OCI-LY7 (cell line): ENCODE measurements around the gene NTSR1. TPM values are rescaled to one million over a fixed set of nuclear protein-coding genes. Genes with fewer than 3 reads are reported as not detected.

ENCODE experiments used
- BruUV-seq: library from RNA; stranded (reverse); fragments of 400-500 nt; replicated peaks from 2 replicates; lab custom pipeline; 2021; lab: Mats Ljungman, UMichigan
- CTCF ChIA-PET: fragments of 300-600 bp; sonication (Branson Sonifier 250); formaldehyde crosslinking; loops from one replicate; lab custom pipeline; 2022; ENCODE audit warnings: antibody characterized with exemption; ENCODE audit not compliant: unreplicated experiment; lab: Charles Lee
- POLR2A ChIA-PET: fragments of 300-600 bp; sonication (Branson Sonifier 250); formaldehyde crosslinking; loops from one replicate; lab custom pipeline; 2022; ENCODE audit warnings: antibody characterized with exemption; lab: Charles Lee
- DNase-seq: peaks from one replicate; pipeline ENCODE4 v3.0.0-alpha.2; 2015; ENCODE audit warnings: low spot score
- H2AFZ ChIP-seq: fragments of 200-600 bp; sonication (generic), shearing (Covaris generic); 2 replicates; pipeline ENCODE4 v1.6.1; 2014; ENCODE audit warnings: mild to moderate bottlenecking, antibody characterized with exemption, low read length, moderate library complexity
- H3K27ac ChIP-seq: fragments of 200-600 bp; sonication (generic); 2 replicates; pipeline ENCODE4 v1.5.1; 2014; ENCODE audit warnings: mixed run types, low read depth, mild to moderate bottlenecking, moderate library complexity, low read length, inconsistent platforms; ENCODE audit not compliant: poor library complexity, severe bottlenecking
- H3K36me3 ChIP-seq: fragments of 200-600 bp; sonication (generic); 2 replicates; pipeline ENCODE4 v1.6.1; 2014; ENCODE audit warnings: mild to moderate bottlenecking, antibody characterized with exemption, low read length, moderate library complexity, mixed read lengths; ENCODE audit not compliant: insufficient read depth
- H3K4me1 ChIP-seq: fragments of 200-600 bp; sonication (generic); 2 replicates; pipeline ENCODE4 v1.5.1; 2014; ENCODE audit warnings: mild to moderate bottlenecking, low read length; ENCODE audit not compliant: insufficient read depth, poor library complexity, severe bottlenecking
- H3K4me2 ChIP-seq: fragments of 200-600 bp; sonication (generic); 2 replicates; pipeline ENCODE4 v1.6.1; 2014; ENCODE audit warnings: mild to moderate bottlenecking, low read length
- H3K4me3 ChIP-seq: fragments of 200-600 bp; sonication (generic); 2 replicates; pipeline ENCODE4 v1.5.1; 2014; ENCODE audit warnings: mild to moderate bottlenecking, low read depth, low read length; ENCODE audit not compliant: poor library complexity, severe bottlenecking
- H3K79me2 ChIP-seq: fragments of 200-600 bp; sonication (generic); 2 replicates; pipeline ENCODE4 v1.6.1; 2016; ENCODE audit warnings: low read depth, mild to moderate bottlenecking, low read length, moderate library complexity, mixed read lengths; ENCODE audit not compliant: insufficient read depth
- H3K9me2 ChIP-seq: fragments of 200-600 bp; sonication (generic); 2 replicates; pipeline ENCODE4 v1.6.1; 2016; ENCODE audit warnings: mild to moderate bottlenecking, low read length, mixed read lengths; ENCODE audit not compliant: insufficient read depth
- H3K9me3 ChIP-seq: fragments of 200-600 bp; sonication (generic); 2 replicates; pipeline ENCODE4 v1.6.1; 2014; ENCODE audit warnings: mild to moderate bottlenecking, mixed run types, low read length, mixed read lengths
- H4K20me1 ChIP-seq: fragments of 200-600 bp; sonication (generic); 2 replicates; pipeline ENCODE4 v1.6.1; 2014; ENCODE audit warnings: mild to moderate bottlenecking, antibody characterized with exemption, low read length, moderate library complexity, mixed read lengths; ENCODE audit not compliant: insufficient read depth
- CTCF ChIP-seq: fragments of 200-600 bp; sonication (generic); conservative IDR thresholded peaks from 2 replicates; pipeline ENCODE4 v1.5.1; 2014; ENCODE audit warnings: mild to moderate bottlenecking, antibody characterized with exemption, low read length, moderate library complexity, mixed read lengths
- EZH2phosphoT487 ChIP-seq: fragments of 200-600 bp; sonication (generic); IDR thresholded peaks from 2 replicates; pipeline ENCODE4 v1.6.1; 2018; ENCODE audit warnings: low read depth, borderline replicate concordance, mild to moderate bottlenecking, mixed run types, antibody characterized with exemption, low read length, moderate library complexity, mixed read lengths
- intact Hi-C: fragments of 100-400 bp; cut with micrococcal nuclease; formaldehyde crosslinking; loops from one replicate; pipeline ENCODE4 v1.10.0; 2022; ENCODE audit not compliant: unreplicated experiment
- total RNA-seq, 2 experiments: library from RNA; depleted of rRNA in 1 of 2; stranded (reverse); fragments of >200 nt in 1 of 2; shearing (Covaris generic) in 1 of 2; gene quantifications; 2 replicates each; pipeline ENCODE4 v1.2.3, GENCODE V29; 2014 to 2022

NTSR1 gene
- total RNA-seq, 2 experiments from 2014 or later, result not detected

- Histone ChIP-seq H3K4me3 (peak overlapping the region; percentile 95), H3K9me3 (no peaks in the 10 kb centered on the region), H4K20me1 (no peaks in the 10 kb centered on the region), H3K27ac (peak overlapping the region; percentile 60), H3K79me2 (peaks cover 24% of the 10 kb centered on the region), H3K36me3 (peaks cover 55% of the 10 kb centered on the region), H3K4me1 (peaks cover 35% of the 10 kb centered on the region), H3K9me2 (no peaks in the 10 kb centered on the region), H3K4me2 (peak overlapping the region; percentile 94), H2AFZ (peak overlapping the region; percentile 81)
- no TSS peak for BruUV-seq
- TF ChIP-seq CTCF, result 0 out of 2 replicates have a peak, but pooled peaks have one; percentile 22
- no peak for TF ChIP-seq EZH2phosphoT487
- DNase-seq, result peak; percentile 61
- POLR2A ChIA-PET, result no interaction called here
- CTCF ChIA-PET, result no interaction called here
- intact Hi-C loops, result no loop called here
Observed at GRCh38 chr20:62804021-62804626, 95.5 kb downstream of the NTSR1 start.

GRCh38 chr20:62804627-62805154 is 96.1 kb downstream of the NTSR1 start, which contains the start of gene OGFR:
TSS of gene OGFR (plus strand) at chr20:62804835. CDS start at chr20:62804860, 25 bp downstream.
- ChIA-PET CTCF (no interaction called here), POLR2A (no interaction called here)
- Histone ChIP-seq H3K4me3 (peak within 1 kb of the TSS; percentile 95), H3K27ac (peak within 1 kb of the TSS; percentile 68), H3K4me2 (peak within 1 kb of the TSS; percentile 94), H4K20me1 (no peaks in the 10 kb centered on the region), H2AFZ (peak within 1 kb of the TSS; percentile 81), H3K79me2 (peaks cover 24% of the 10 kb centered on the region), H3K9me2 (no peaks in the 10 kb centered on the region), H3K9me3 (no peaks in the 10 kb centered on the region), H3K4me1 (peaks cover 35% of the 10 kb centered on the region), H3K36me3 (peaks cover 55% of the 10 kb centered on the region)
- DNase-seq, result peak; percentile 84
- intact Hi-C loops, result no loop called here
- no peak for TF ChIP-seq CTCF
- no peak for TF ChIP-seq EZH2phosphoT487
- no TSS peak for BruUV-seq

- peak; percentile 63 for DNase-seq
- BruUV-seq, result no TSS peak
Observed at GRCh38 chr20:62805155-62805710, 96.6 kb downstream of the NTSR1 start.

More at GRCh38 chr20:62805155-62805710, 96.6 kb downstream of the NTSR1 start:
- peaks cover 35% of the 10 kb centered on the region for H3K4me1 ChIP-seq
- H3K9me3 ChIP-seq, result no peaks in the 10 kb centered on the region
- H2AFZ ChIP-seq, result no peak overlapping the region
- peak overlapping the region; percentile 68 for H3K27ac ChIP-seq
- ChIA-PET POLR2A (no interaction called here), CTCF (no interaction called here)
- peaks cover 55% of the 10 kb centered on the region for H3K36me3 ChIP-seq
- peaks cover 24% of the 10 kb centered on the region for H3K79me2 ChIP-seq
- intact Hi-C loops, result no loop called here
- H3K4me3 ChIP-seq, result peak overlapping the region; percentile 95
- TF ChIP-seq EZH2phosphoT487, result no peak
- TF ChIP-seq CTCF, result no peak
- peak overlapping the region; percentile 81 for H3K4me2 ChIP-seq
- no peaks in the 10 kb centered on the region for H3K9me2 ChIP-seq
- no peaks in the 10 kb centered on the region for H4K20me1 ChIP-seq
